AG04450 (cell line): ENCODE data around the gene CSRP3. TPM values are rescaled to one million over a fixed set of nuclear protein-coding genes. Genes with fewer than 3 reads are reported as not detected.
A peak's percentile ranks its signal among the peaks of the same experiment; 100 is the strongest.

Source experiments
- CTCF ChIA-PET: fragments of 300-600, 350-600 bp; formaldehyde crosslinking; extraction: SDS; loops from one replicate; lab custom pipeline; 2022; ENCODE audit warnings: antibody characterized with exemption, inconsistent platforms; lab: Charles Lee
- POLR2A ChIA-PET: fragments of 350-600 bp; formaldehyde crosslinking; extraction: SDS; loops from one replicate; lab custom pipeline; 2021; ENCODE audit warnings: antibody characterized with exemption, inconsistent platforms; lab: Yijun Ruan, JAX
- DNase-seq: peaks from one replicate; pipeline ENCODE4 v3.0.0-alpha.2; 2011; ENCODE audit warnings: low read depth, low spot score
- H3K27ac ChIP-seq: one replicate; pipeline ENCODE4 v1.5.1; 2012; ENCODE audit warnings: low read depth, low read length, control low read depth
- H3K27me3 ChIP-seq: one replicate; pipeline ENCODE4 v1.6.0; 2012; ENCODE audit warnings: low read length; ENCODE audit not compliant: control insufficient read depth, insufficient read depth
- H3K4me3 ChIP-seq: 2 replicates; pipeline ENCODE4 v1.5.1; 2011; ENCODE audit warnings: mild to moderate bottlenecking, low read depth, low read length, control low read depth
- H3K9me3 ChIP-seq: 2 replicates; pipeline ENCODE4 v1.5.1; 2012; ENCODE audit warnings: low read length; ENCODE audit not compliant: control insufficient read depth, insufficient read depth
- polyA plus RNA-seq: library from polyadenylated mRNA; depleted of rRNA; stranded (reverse); fragments of >200 nt; gene quantifications from 2 replicates; pipeline ENCODE4 v1.2.3, GENCODE V29; 2011
- TF ChIP-seq, protein P1 (sequence below): IDR thresholded peaks from 2 replicates; pipeline ENCODE4 v1.5.1; 2011; ENCODE audit warnings: low read depth, low read length, control low read depth, inconsistent platforms

The CSRP3 gene
- polyA plus RNA-seq, 1 experiment: not detected

DNA sequence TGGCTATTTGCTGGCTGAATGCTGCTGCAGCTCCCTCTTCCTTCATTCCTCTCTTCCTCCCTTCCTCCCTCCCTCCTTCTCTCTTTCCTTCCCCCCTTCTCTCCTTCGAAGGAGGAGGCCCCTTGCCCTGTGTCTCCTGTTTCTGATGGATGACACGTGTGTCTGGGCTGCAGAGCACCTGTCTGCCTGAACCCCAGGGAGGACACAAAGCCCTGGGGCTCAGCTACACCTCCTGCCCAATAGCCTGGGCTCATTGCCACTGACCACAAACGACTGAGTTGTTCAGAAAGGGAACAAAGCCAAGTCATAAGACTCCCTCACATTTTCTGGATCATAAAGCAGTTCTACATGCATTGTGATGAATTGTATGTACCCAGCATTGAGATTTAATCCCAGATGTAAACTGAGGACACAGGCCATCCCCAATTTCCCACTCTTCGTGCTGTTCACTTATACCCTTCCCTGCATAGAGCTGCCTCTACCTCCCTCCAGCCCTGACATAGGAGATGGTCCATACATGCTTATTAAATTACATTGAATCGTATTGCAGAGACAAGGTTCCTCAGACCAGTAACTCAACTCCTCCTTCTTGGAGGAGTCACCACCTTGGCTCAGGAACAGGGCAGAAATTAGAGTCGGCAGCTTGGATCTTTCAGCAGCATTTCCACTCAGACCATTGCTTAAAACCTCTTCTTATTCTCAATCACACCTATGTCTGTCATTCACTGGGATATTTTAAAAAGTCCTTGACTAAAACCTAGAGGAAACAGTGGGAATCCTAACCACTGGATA lies 1.2 kb downstream of the CSRP3 start:
- CTCF ChIA-PET: no interaction called here
- no peak overlapping the region for H3K4me3 ChIP-seq
- TF ChIP-seq, protein P1, sequence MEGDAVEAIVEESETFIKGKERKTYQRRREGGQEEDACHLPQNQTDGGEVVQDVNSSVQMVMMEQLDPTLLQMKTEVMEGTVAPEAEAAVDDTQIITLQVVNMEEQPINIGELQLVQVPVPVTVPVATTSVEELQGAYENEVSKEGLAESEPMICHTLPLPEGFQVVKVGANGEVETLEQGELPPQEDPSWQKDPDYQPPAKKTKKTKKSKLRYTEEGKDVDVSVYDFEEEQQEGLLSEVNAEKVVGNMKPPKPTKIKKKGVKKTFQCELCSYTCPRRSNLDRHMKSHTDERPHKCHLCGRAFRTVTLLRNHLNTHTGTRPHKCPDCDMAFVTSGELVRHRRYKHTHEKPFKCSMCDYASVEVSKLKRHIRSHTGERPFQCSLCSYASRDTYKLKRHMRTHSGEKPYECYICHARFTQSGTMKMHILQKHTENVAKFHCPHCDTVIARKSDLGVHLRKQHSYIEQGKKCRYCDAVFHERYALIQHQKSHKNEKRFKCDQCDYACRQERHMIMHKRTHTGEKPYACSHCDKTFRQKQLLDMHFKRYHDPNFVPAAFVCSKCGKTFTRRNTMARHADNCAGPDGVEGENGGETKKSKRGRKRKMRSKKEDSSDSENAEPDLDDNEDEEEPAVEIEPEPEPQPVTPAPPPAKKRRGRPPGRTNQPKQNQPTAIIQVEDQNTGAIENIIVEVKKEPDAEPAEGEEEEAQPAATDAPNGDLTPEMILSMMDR: no peak
- POLR2A ChIA-PET: no interaction called here
- no peaks in the 10 kb centered on the region for H3K9me3 ChIP-seq
- H3K27me3 ChIP-seq: peaks cover 19% of the 10 kb centered on the region
- no peak overlapping the region for H3K27ac ChIP-seq
- peak; percentile 11 for DNase-seq

DNA sequence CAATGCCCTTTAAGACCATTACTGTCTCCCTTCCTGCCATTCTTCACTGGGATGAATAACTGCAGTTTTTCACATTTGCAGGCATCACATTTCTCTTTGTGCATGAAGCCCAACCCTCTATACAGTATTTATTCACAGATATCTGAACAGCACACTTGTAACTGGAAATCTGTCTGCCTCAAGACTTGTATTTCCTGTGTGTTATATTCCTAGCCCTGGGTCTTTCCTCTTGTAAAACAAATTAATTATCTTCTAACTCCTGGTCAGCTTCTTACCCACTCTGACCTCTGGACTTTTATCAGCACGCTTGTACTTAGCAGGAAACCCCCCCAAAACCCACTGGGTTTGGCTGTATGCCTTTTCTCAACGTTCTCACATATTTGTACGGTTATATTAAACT lies 2.0 kb downstream of the CSRP3 start:
- CTCF ChIA-PET: no interaction called here

DNA sequence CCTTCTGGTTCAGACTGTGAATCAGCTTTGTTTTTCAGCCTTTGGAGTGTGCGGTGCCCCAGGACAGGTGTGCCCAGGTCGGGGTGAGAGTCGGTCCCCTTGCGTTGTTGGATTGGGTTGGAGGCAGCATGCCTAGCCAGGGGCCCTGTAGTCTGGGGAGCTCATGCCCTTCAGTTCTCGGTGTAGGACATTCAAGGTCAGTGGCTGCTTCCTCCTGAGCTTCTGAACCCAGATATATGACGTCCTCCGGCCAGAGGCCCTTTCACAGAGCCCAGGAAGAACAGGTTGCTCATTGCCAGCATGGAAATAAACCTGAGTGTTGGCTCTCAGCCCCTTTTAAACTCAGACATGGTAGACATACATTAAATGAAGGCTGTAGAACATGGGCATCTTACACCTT lies 2.7 kb downstream of the CSRP3 start:
- DNase-seq: no peak
- CTCF ChIA-PET: no interaction called here

More for the DNA sequence above, 2.0 kb downstream of the CSRP3 start:
- DNase-seq: no peak
- Histone ChIP-seq H3K27ac (no peak overlapping the region), H3K27me3 (peaks cover 19% of the 10 kb centered on the region), H3K4me3 (no peak overlapping the region), H3K9me3 (no peaks in the 10 kb centered on the region)
- POLR2A ChIA-PET: no interaction called here
- TF ChIP-seq, protein P1: no peak

DNA sequence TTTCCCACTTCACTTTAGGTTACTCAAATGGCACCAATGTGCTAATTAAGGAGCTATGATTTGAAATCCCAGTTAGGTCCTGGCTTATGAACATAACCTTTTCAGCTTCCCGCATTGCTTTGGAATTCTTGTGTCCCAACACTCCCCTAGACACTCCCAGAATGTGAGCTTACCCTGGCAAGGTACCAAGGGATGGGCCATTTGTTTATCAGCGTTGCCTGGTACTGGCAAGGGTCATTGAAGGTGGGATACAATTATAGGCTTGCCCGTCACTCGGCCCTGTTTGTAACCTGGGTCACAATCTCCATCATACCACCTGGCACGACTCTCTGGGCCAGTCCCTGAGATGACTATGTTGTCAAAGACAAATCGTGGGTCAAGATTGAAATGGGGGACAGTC lies 5.4 kb downstream of the CSRP3 start:
- Histone ChIP-seq H3K4me3 (no peak overlapping the region), H3K9me3 (no peaks in the 10 kb centered on the region), H3K27ac (no peak overlapping the region), H3K27me3 (peaks cover 19% of the 10 kb centered on the region)
- POLR2A ChIA-PET: no interaction called here
- TF ChIP-seq, protein P1: no peak
- CTCF ChIA-PET: no interaction called here
- DNase-seq: no peak

More for the DNA sequence above, 2.7 kb downstream of the CSRP3 start:
- TF ChIP-seq, protein P1: no peak
- POLR2A ChIA-PET: no interaction called here
- Histone ChIP-seq H3K27me3 (peaks cover 19% of the 10 kb centered on the region), H3K4me3 (no peak overlapping the region), H3K9me3 (no peaks in the 10 kb centered on the region), H3K27ac (no peak overlapping the region)

DNA sequence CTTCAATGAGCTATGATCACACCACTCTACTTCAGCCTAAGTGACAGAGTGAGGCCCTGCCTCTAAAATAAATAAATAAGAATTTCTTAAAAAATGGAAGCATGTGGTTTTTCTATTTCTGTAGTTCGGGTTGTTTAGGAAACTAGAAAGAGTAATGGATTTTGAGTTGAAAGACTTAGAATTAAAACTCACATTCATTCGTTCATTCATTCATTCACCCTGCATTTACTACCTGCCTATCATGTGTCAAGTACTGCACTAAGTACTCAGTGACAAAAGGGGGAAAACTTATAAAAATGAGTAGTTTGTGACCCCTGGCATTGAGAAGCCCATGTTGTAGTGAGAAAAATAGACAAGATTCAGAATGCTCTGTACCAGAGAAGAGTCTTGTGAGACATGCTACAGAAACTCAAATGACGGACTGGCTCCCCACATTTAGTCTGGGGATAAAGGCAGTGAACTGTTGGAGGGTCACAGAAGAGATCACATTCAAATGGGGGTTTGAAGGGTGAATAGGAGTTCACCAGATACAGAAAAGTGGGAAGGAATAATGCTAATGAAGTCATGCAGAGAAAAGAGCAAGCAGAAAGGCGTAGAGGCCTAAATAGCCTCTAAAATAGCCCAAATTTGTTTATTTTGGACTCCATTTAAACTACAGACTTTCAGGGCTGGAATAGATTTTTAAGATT lies 7.0 kb downstream of the CSRP3 start:
- Histone ChIP-seq H3K27ac (no peak overlapping the region), H3K27me3 (peaks cover 19% of the 10 kb centered on the region), H3K4me3 (no peak overlapping the region), H3K9me3 (no peaks in the 10 kb centered on the region)
- DNase-seq: no peak
- TF ChIP-seq, protein P1: no peak
- ChIA-PET POLR2A (no interaction called here), CTCF (no interaction called here)
